Activated CD4-positive, CD25-positive, alpha-beta regulatory T cell (primary cell): ENCODE results near the gene WEE1.
"Not testable (repeated sequence)": the region's sequence is repeated elsewhere in the genome, so short reads cannot be mapped to it uniquely, and the experiment has no call there.

ENCODE experiments used
- DNase-seq, 4 experiments: peaks; one replicate each; lab custom pipeline; 2025; lab: John Stamatoyannopoulos, UW

The WEE1 gene

GRCh38 chr11:9623053-9623452 is 49.6 kb downstream of the WEE1 start:
- DNase-seq = not testable (repeated sequence)

GRCh38 chr11:9624448-9624847 is 51.0 kb downstream of the WEE1 start:
- DNase-seq = no peak

GRCh38 chr11:9625162-9625561 is 51.7 kb downstream of the WEE1 start:
- no peak for DNase-seq

GRCh38 chr11:9625728-9626127 is 52.3 kb downstream of the WEE1 start:
- DNase-seq = no peak

- no peak for DNase-seq
Measured at GRCh38 chr11:9626496-9627394, 53.3 kb downstream of the WEE1 start.

- DNase-seq = no peak
Measured at GRCh38 chr11:9629064-9629463, 55.6 kb downstream of the WEE1 start.

GRCh38 chr11:9633679-9634078 is 60.2 kb downstream of the WEE1 start:
- DNase-seq = no peak

GRCh38 chr11:9636691-9637090 is 63.2 kb downstream of the WEE1 start:
- DNase-seq = no peak

GRCh38 chr11:9639099-9639498 is 65.6 kb downstream of the WEE1 start:
- DNase-seq = no peak
